ENCODE results near the gene NR2E3.

DNA sequence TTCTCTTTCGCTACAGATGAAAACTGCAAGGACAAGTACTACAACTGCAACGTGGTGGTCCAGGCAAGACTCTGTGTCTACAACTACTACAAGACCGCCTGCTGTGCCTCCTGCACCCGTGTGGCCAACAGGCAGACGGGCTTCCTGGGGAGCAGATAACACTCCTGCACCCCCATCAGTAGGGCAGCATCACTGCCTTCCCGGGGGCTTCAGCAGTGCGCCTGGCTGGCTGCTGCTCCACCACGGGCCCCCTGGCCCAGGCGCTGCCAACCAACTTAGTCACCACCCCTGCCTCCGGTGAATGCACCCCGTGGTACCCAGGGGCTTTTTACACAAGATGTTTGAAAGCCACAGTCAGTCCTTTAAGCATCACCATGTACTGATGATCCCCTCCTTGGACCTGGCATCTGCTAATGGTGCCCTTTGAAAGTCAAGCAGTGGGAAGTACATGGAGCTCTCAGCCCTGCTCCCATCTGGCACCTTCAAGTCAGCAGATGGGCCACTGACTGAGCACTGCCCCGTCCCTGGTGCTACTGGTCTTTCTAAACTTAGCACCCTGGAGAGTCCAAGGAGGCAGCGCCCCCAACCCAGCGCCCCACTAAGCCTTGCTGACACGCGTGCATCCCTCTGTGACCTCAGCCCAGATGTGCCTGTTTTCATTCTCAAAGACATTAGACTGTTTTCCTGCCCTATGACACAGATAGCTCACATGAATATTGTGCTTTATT, 33.0 kb upstream of the NR2E3 start:
- TF ChIP-seq, protein P1, sequence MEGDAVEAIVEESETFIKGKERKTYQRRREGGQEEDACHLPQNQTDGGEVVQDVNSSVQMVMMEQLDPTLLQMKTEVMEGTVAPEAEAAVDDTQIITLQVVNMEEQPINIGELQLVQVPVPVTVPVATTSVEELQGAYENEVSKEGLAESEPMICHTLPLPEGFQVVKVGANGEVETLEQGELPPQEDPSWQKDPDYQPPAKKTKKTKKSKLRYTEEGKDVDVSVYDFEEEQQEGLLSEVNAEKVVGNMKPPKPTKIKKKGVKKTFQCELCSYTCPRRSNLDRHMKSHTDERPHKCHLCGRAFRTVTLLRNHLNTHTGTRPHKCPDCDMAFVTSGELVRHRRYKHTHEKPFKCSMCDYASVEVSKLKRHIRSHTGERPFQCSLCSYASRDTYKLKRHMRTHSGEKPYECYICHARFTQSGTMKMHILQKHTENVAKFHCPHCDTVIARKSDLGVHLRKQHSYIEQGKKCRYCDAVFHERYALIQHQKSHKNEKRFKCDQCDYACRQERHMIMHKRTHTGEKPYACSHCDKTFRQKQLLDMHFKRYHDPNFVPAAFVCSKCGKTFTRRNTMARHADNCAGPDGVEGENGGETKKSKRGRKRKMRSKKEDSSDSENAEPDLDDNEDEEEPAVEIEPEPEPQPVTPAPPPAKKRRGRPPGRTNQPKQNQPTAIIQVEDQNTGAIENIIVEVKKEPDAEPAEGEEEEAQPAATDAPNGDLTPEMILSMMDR (IDR thresholded peaks at IDR 0.05) = no peak
- TF ChIP-seq POLR2A (IDR thresholded peaks at IDR 0.05) = no peak

Measured in heart left ventricle (tissue), 13 donors.